Superior temporal gyrus (tissue), 1 donor: ENCODE measurements around the gene CRLF3.
"Not testable (repeated sequence)": the region's sequence is repeated elsewhere in the genome, so short reads cannot be mapped to it uniquely, and the experiment has no call there.

Experiments
- DNase-seq: peaks from one replicate; pipeline ENCODE4 v3.0.0-alpha.2; 2016; ENCODE audit errors: extremely low spot score

Gene CRLF3

GRCh38 chr17:30814860-30815259 lies 9.6 kb downstream of the CRLF3 start:
- not testable (repeated sequence) for DNase-seq

- not testable (repeated sequence) for DNase-seq
Observed at GRCh38 chr17:30814236-30814635, 10.3 kb downstream of the CRLF3 start.

GRCh38 chr17:30812218-30813177 lies 12.0 kb downstream of the CRLF3 start:
- no peak for DNase-seq

- no peak for DNase-seq
Observed at GRCh38 chr17:30809867-30810266, 14.6 kb downstream of the CRLF3 start.

GRCh38 chr17:30808785-30809286 lies 15.7 kb downstream of the CRLF3 start:
- DNase-seq, result no peak

GRCh38 chr17:30807896-30808295 lies 16.6 kb downstream of the CRLF3 start:
- no peak for DNase-seq

GRCh38 chr17:30805944-30806456 lies 18.5 kb downstream of the CRLF3 start:
- DNase-seq, result no peak

GRCh38 chr17:30801671-30802070 lies 22.8 kb downstream of the CRLF3 start:
- no peak for DNase-seq

- no peak for DNase-seq
Observed at GRCh38 chr17:30796016-30796415, 28.5 kb downstream of the CRLF3 start.

- DNase-seq, result no peak
Observed at GRCh38 chr17:30794372-30794771, 30.1 kb downstream of the CRLF3 start.

GRCh38 chr17:30793282-30793977 lies 31.1 kb downstream of the CRLF3 start:
- DNase-seq, result no peak

GRCh38 chr17:30790279-30790678 lies 34.2 kb downstream of the CRLF3 start:
- DNase-seq, result no peak

- no peak for DNase-seq
Observed at GRCh38 chr17:30788918-30789317, 35.6 kb downstream of the CRLF3 start.

- DNase-seq, result no peak
Observed at GRCh38 chr17:30782206-30782605, 42.3 kb downstream of the CRLF3 start.

GRCh38 chr17:30780343-30780742 lies 44.1 kb downstream of the CRLF3 start:
- no peak for DNase-seq

- DNase-seq, result not testable (repeated sequence)
Observed at GRCh38 chr17:30768771-30769170, 55.7 kb downstream of the CRLF3 start.

GRCh38 chr17:30767641-30768404 lies 56.7 kb downstream of the CRLF3 start:
- DNase-seq, result not testable (repeated sequence)

- no peak for DNase-seq
Observed at GRCh38 chr17:30761060-30761459, 63.4 kb downstream of the CRLF3 start.

- not testable (repeated sequence) for DNase-seq
Observed at GRCh38 chr17:30753291-30753690, 71.2 kb downstream of the CRLF3 start.

GRCh38 chr17:30750982-30751381 lies 73.5 kb downstream of the CRLF3 start:
- DNase-seq, result not testable (repeated sequence)

- DNase-seq, result not testable (repeated sequence)
Observed at GRCh38 chr17:30747621-30748020, 76.9 kb downstream of the CRLF3 start.

- not testable (repeated sequence) for DNase-seq
Observed at GRCh38 chr17:30742669-30743068, 81.8 kb downstream of the CRLF3 start.
